ENCODE results near the gene SCO2.

Gene SCO2

DNA sequence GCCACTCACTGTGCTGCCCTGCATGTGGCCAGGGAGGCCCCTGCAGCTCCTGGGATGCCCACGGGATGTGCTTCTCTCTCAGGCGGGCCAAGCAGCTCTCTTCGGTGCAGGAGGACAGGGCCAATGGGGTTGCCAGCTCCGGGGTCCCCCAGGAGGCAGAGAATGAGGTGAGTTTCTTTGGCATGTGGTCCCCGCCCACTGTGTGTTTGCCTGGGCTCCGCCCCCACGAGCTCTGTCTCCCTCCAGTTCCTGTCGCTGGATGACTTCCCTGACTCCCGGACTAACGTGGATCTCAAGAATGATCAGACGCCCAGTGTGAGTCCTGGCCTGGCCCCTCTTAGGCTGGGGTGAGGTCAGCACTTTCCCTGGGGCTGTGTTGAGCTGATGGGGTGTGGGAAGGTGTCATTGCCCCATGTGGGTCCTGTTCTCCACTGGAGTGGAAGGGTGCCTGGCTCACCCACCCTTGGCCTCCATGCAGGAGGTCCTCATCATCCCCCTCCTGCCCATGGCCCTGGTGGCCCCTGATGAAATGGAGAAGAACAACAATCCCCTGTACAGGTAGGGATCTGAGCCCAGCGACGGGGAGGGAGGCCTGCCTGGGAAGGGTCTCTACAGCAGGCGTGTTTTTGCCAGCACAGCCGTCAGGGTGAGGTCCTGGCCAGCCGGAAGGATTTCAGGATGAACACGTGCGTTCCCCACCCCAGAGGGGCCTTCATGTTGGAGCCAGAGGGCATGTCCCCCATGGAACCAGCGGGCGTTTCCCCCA is 7.7 kb downstream of the SCO2 start:
- DNase-seq = no peak

DNA sequence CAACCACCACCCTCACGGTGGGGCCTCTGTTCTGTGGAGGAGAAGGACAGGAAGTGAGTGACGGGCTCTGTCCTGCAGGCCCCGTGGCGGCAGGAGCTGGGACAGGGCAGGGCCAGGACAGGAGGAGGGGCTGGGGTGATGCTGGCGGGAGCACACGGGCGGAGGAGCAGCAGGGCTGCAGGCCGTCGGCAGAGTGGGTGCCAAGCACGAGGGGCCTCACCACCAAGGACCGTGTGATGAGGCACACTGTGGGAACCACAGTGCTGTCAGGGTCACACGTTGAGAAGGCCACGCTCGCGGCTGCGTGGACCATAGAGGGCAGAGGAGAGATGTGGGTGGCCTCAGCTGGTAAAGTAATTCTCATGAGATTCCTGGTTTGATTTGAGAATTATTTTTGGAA is 8.5 kb downstream of the SCO2 start:
- DNase-seq = no peak

- DNase-seq = no peak
Observed at GRCh38 chr22:50516068-50516467, 9.3 kb downstream of the SCO2 start.

DNA sequence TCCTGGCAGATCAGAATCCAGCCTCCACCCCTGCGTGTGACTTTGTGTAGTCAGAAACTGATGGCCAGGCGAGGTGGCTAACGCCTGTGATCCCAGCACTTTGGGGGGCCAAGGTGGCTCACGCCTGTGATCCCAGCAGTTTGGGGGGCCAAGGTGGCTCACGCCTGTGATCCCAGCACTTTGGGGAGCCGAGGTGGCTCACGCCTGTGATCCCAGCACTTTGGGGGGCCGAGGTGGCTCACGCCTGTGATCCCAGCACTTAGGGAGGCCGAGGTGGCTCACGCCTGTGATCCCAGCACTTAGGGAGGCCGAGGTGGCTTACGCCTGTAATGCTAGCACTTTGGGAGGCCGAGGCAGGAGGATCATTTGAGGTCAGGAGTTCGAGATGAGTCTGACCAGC is 12.2 kb downstream of the SCO2 start:
- no peak for DNase-seq

GRCh38 chr22:50508897-50509296 is 16.5 kb downstream of the SCO2 start:
- no peak for DNase-seq

GRCh38 chr22:50507991-50508884 is 17.2 kb downstream of the SCO2 start, which contains the start of gene NCAPH2:
NCAPH2 (plus strand) TSS chr22:50508224; CDS start chr22:50508338, 114 bp downstream.
- peak; percentile 76 for DNase-seq

GRCh38 chr22:50507421-50507990 is 17.9 kb downstream of the SCO2 start, which contains the start of gene LMF2:
LMF2 (minus strand) TSS chr22:50507702; CDS start chr22:50507675, 27 bp downstream.
- no peak for DNase-seq

DNA sequence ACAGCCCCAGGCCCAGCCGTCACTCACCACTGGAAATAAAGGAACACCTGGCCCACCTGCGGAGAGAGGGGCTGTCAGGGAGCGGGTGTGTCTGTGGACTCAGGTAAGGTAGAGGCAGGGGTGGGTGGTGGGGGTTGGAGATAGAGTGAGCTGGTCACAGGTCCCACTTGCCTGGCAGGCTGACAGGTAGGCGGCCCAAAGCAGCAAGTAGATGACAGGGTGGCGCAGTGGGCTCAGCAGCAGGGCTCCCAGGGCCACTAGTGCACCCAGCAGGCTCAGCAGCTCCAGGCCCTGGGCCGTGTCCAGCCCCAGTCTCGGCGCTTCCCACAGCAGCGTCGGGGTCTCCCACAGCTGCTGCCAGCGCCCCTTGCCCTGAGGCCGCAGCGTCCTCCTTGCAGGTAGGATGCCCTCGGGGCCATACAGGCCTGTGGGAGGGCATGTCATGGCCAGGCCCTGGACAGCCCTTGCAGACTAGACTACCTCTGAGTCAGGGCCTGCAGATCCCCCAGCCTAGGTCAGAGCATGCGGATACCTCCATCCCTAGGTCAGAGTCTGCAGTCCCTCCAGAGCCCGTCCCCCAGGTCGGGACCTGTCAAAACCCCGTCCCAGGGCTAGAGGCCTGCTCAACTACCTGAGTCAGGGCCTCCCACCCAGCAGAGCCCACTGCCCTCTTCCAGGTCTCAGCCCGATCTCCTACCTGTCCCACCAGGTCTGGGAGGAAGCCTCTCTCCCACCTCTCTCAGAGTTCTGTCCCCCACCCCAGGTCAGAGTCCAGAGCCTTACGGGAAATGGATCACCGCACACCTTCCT is 18.6 kb downstream of the SCO2 start:
- no peak for DNase-seq

DNA sequence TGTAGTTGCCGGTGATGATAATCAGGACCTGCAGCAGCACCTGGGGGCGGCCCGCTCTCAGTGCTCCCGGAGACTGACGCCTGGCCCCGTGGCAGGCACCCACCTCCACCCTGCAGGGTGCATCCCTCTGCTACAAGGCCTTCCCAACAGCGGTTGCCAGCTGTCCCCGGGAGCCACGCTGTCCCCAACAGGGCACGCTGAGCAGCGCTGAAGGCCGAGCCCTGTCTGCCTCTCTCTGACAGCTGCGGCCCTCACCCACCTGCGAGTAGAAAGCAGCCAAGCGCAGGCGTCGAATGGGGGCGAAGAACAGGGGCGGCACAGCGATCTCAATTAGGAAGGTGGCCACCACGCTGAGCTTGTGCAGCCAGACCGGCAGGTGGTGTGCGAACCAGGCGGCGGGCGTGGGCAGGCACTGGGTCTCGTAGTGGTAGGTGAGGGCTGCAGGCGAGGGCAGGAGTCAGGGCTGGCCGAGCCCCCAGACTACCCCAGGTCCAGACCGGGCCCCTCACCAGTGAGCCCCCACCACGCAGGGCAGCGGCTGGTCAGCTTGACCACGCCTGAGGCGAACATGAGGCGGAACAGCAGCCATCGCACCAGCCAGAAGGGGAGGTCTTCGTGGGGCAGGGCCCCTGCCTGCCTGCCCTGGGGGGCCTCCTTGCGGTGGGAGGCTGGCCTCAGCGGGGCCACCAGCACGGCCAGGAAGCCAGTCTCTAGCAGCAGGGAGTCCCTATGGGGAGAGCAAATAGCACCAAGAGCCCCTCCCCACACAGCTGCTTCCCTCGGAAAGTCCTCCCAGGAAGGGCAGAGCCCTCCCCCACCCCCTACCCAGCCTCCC is 19.4 kb downstream of the SCO2 start:
- DNase-seq = no peak

DNA sequence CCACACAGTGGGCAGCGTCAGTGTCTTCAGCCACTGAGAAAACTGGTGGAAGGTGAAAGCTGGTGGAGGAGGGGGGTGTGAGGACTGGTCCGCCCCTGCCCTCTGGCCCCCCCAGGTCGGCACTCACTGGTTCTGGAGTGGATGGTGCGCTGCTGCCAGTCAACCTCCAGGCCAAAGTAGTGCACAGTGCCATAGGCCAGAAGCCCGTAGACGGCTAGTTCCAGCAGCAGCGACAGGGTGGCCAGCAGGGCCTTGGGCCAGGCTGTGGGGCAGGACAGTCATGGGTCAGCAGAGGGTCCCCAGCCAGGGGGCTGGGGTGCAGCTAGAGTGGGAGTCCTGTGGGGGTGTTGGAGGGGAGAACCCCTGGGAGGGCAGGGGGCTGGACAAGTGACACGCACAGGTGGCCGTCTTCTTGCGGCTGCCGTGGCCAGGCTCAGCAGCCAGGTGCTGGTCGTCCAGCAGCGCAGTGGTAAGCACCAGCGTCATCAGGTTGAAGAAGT is 20.1 kb downstream of the SCO2 start:
- no peak for DNase-seq

DNA sequence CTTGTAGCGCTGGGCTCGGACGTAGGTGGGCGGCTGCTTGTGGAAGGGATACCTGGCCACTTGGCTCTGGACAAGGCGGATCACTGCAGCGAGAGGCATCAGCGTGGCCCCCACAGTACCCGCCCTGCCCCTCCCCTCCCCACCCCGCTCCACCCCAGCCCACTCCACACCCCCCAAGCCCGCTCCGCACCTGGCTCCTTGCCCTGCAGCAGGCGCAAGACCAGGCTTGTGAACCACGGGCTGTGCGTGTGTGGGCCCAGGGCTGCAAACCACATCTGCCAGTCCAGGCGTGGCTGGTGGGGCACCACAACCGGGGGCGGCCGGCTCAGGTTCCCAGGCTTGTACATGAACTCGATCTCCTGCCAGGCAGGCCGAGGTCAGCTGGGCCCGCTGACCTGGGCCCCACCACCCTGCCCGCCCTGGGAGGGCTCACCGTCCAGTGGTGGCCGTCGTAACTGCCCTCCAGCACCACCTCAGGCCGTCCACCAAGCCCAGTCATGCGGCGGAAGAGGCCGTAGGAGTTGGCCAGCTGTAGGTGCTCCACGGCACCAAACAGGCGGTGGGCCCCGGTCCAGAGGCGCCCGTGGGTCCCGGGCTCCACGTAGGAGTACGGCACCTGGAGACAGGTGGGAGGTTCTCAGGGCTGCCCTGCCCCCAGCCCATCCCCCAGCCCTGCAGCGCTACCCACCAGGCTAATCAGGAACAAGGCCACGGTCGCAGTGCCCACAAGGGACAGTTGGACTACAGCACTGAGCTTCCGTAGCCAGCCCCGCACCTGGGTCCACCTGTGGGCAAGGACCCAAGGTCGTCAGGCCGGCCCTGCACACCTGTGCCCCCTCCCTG is 20.8 kb downstream of the SCO2 start:
- DNase-seq = no peak

- DNase-seq = no peak
Observed at GRCh38 chr22:50503475-50504145, 21.8 kb downstream of the SCO2 start.

DNA sequence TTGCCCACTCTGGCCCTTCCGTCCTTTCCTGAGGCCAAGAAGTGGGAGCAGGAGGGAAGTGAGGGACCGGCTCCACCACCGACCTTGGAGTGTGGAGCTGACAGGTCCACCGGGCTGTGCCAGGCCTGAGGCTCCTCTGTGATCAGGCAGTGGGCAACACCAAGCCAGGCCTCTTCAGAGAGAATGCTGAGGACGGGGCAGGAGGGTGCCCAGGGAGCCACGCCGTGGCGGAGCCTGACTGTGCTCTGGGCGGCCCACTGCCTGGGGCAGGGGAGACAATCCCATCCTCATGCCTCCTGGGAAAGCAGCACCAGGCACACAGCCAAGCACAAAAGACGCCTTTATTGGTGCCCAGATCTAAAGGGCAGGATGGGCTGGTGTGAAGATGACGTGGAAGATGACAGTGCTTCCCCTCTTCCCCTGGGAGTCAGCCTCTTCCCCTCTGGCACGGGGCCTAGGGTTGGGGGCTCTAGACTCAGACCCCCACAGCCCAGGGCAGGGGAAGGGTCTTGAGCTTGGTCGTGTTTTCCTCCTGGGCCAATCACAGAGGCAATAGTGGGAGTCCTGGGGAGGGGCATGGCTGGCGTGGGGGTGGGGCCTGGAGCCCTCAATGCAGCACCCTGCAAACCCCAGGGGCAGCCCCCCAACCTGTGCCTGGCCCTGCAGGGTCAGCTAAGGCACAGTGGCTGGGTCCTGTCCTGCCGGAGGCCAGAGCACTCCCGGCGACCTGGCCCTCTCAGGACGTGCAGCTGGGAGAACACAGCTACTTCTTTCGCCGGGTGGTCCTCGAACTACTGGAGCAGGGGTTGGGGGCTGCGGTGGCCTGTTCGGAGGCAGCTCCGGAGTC is 22.5 kb downstream of the SCO2 start:
- DNase-seq = no peak

GRCh38 chr22:50502096-50502495 is 23.3 kb downstream of the SCO2 start:
- DNase-seq = no peak

GRCh38 chr22:50500452-50500851 is 24.9 kb downstream of the SCO2 start:
- DNase-seq = no peak

DNA sequence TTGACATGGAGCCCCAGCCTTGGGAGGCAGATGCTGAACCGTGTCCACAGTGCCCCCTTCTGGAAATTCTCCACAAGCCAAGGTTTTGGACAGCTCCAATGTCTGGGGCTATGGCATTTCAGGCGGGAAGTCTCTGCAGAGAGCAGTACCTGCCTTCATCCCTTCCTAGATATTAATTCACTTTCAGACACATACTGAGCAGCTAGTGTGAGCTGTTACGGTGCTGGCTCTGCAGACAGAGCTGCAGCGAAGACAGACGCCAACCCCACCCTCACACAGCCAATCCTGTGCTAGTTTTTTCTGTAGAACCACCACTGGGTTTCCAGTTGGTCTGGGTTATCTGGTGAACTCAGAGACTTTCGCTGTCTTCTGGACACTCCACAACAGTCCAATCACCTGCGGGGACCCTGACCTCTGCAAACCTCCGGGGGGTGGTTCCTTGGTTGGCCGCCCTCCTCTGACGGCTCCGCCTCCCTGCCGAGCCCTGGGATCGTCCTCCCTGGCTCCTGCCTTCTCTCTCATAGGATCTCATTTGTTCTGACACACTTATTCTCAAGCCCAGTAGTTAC is 27.0 kb downstream of the SCO2 start:
- DNase-seq = no peak

- DNase-seq = no peak
Observed at GRCh38 chr22:50497093-50497492, 28.3 kb downstream of the SCO2 start.

DNA sequence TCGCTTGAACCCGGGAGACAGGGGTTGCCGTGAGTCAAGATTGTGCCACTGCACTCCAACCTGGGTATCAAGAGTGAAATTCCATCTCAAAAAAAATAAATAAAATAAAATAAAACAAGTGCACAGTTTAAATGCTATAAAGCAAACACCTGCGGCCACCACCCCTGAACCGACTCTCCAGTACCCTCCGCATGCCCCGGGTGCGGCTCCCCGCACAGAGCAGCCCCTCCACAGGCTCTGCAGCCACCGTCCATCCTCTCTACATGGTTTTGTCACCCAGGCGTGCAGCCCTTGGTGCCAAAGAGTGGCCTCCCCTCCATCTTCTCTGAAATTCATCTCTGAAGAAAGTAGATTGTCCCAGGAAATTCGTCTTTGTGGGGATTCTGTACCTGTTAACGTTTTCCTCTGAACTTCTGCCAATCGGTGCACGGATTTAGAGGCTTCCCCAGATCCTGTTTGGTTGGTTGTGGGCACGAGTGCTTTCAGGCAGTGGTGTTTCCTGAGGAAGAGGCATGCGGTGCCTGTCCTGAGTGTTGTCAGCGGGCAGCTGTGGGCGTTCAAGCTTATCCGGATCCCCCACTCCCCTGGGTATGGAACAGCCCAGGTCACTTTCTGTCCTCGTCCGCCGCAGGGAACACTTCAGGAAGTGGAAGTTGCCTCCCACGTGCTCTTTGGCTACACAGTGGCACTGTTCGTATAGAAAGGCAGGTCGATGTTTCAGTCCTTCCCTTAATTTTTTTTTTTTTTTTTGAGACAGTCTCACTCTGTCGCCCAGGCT is 34.7 kb downstream of the SCO2 start:
- no peak for DNase-seq

Measured in NCI-H1436 treated with DMSO at 0.1 percent for 48 hours (cell line).